B cell (primary cell): Measurements from ENCODE around the gene CAPZB. TPM values are rescaled to one million over a fixed set of nuclear protein-coding genes. Genes with fewer than 3 reads are reported as not detected.

ENCODE experiments used
- ATAC-seq: fragments of 200-7000 bp; cut with Tn5 transposase; one replicate; pipeline ENCODE4 v1.10.0; 2021; ENCODE audit warnings: low read depth, mild to moderate bottlenecking, moderate number of reproducible peaks, moderate library complexity
- CTCF ChIA-PET: fragments of 350-600 bp; sonication (Branson Sonifier 250); formaldehyde crosslinking; loops from one replicate; lab custom pipeline; 2021; ENCODE audit warnings: antibody characterized with exemption, inconsistent platforms; lab: Charles Lee
- POLR2A ChIA-PET: fragments of 350-600 bp; sonication (Branson Sonifier 250); formaldehyde crosslinking; loops from one replicate; lab custom pipeline; 2021; ENCODE audit warnings: antibody characterized with exemption; lab: Charles Lee
- DNase-seq: peaks from one replicate; pipeline ENCODE4 v3.0.0; 2013
- H2AFZ ChIP-seq: 2 replicates; pipeline ENCODE4 v1.6.1; 2012; ENCODE audit warnings: mild to moderate bottlenecking, low read depth, low read length; ENCODE audit not compliant: insufficient read depth, poor library complexity, severe bottlenecking
- H3K27ac ChIP-seq, 2 donors: 1 replicate in 1 of 2; 2 replicates in 1 of 2; pipeline ENCODE4 v1.5.1; 2012 to 2013; ENCODE audit warnings: low read length in 2 of 2, mild to moderate bottlenecking in 2 of 2, moderate library complexity in 1 of 2
- H3K27me3 ChIP-seq, 4 experiments: fragments of 200-600 bp in 1 of 4; sonication (generic) in 1 of 4; replicated peaks in 1 of 4; 1 replicate in 2 of 4; 2 replicates in 2 of 4; pipeline versions ENCODE4 v1.6.1 to v1.7.0; 2013 to 2016; ENCODE audit warnings: low read length in 3 of 4, mild to moderate bottlenecking in 2 of 4, mixed read lengths in 1 of 4, moderate library complexity in 1 of 4; ENCODE audit not compliant: insufficient read depth in 4 of 4, control insufficient read depth in 3 of 4; ENCODE audit errors: control extremely low read depth in 1 of 4
- H3K36me3 ChIP-seq, 2 experiments: replicated peaks in 1 of 2; 1 replicate in 1 of 2; 2 replicates in 1 of 2; pipeline versions ENCODE4 v1.6.1 to v1.7.1; 2013; ENCODE audit warnings: low read length in 1 of 2; ENCODE audit not compliant: insufficient read depth in 2 of 2, control insufficient read depth in 1 of 2; ENCODE audit errors: control extremely low read depth in 1 of 2, extremely low read depth in 1 of 2
- H3K4me1 ChIP-seq, 2 donors: fragments of 200-600 bp in 1 of 2; sonication (generic) in 1 of 2; 1 replicate in 1 of 2; 2 replicates in 1 of 2; pipeline versions ENCODE4 v1.5.1 to v1.6.1; 2013 to 2017; ENCODE audit warnings: low read length in 2 of 2; ENCODE audit not compliant: control insufficient read depth in 2 of 2, insufficient read depth in 2 of 2
- H3K4me2 ChIP-seq: replicated peaks from 2 replicates; pipeline ENCODE3; 2012; ENCODE audit warnings: mild to moderate bottlenecking, low read depth, low read length; ENCODE audit not compliant: poor library complexity, severe bottlenecking
- H3K4me3 ChIP-seq, 5 experiments: fragments of 200-600 bp in 1 of 5; sonication (generic) in 1 of 5; 1 replicate in 3 of 5; 2 replicates in 2 of 5; pipeline versions ENCODE4 v1.5.1 to v1.7.0; 2011 to 2016; ENCODE audit warnings: low read length in 4 of 5, mild to moderate bottlenecking in 4 of 5, low read depth in 2 of 5, control low read depth in 1 of 5, moderate library complexity in 1 of 5; ENCODE audit not compliant: insufficient read depth in 1 of 5; ENCODE audit errors: control extremely low read depth in 1 of 5, extremely low read depth in 1 of 5
- H3K79me2 ChIP-seq: fragments of 200-600 bp; sonication (generic); one replicate; pipeline ENCODE4 v1.6.0; 2016; ENCODE audit warnings: low read length; ENCODE audit not compliant: control insufficient read depth, insufficient read depth
- H3K9ac ChIP-seq: fragments of 200-600 bp; sonication (generic); 2 replicates; pipeline ENCODE4 v1.6.1; 2017; ENCODE audit warnings: mild to moderate bottlenecking, low read length, moderate library complexity
- H3K9me3 ChIP-seq, 3 donors: one replicate each; pipeline versions ENCODE4 v1.6.1 to v1.7.1; 2013; ENCODE audit warnings: low read length in 2 of 3; ENCODE audit not compliant: control insufficient read depth in 2 of 3, insufficient read depth in 1 of 3; ENCODE audit errors: control extremely low read depth in 1 of 3
- H4K20me1 ChIP-seq: 2 replicates; pipeline ENCODE4 v1.6.0; 2012; ENCODE audit warnings: mild to moderate bottlenecking, low read length; ENCODE audit not compliant: insufficient read depth, control insufficient read depth, poor library complexity, severe bottlenecking
- H3K27ac Mint-ChIP-seq: one replicate; pipeline ENCODE4 v1.8.0; 2021; ENCODE audit warnings: mixed read lengths
- H3K27me3 Mint-ChIP-seq: one replicate; pipeline ENCODE4 v1.8.0; 2021; ENCODE audit warnings: mixed read lengths
- H3K4me1 Mint-ChIP-seq: one replicate; pipeline ENCODE4 v1.8.0; 2021; ENCODE audit warnings: mixed read lengths
- H3K4me3 Mint-ChIP-seq: one replicate; pipeline ENCODE4 v1.8.0; 2021; ENCODE audit warnings: mixed read lengths
- H3K9me3 Mint-ChIP-seq: one replicate; pipeline ENCODE4 v1.8.0; 2022; ENCODE audit warnings: mixed read lengths; ENCODE audit not compliant: insufficient read depth
- EZH2 ChIP-seq: IDR thresholded peaks from 2 replicates; pipeline ENCODE4 v1.6.1; 2012; ENCODE audit warnings: borderline replicate concordance, low read depth, mild to moderate bottlenecking, moderate library complexity, low read length; ENCODE audit not compliant: insufficient read depth, poor library complexity, severe bottlenecking
- WGBS: methylation state at CpG from one replicate; pipeline ENCODE4 v1.1.5; 2013; ENCODE audit warnings: missing lambda C conversion rate; ENCODE audit not compliant: insufficient coverage; 5-methylcytosine and 5-hydroxymethylcytosine counted together
- intact Hi-C: fragments of 100-400 bp; cut with micrococcal nuclease; formaldehyde crosslinking; loops from one replicate; pipeline ENCODE4 v1.10.0; 2022
- polyA plus RNA-seq: library from polyadenylated mRNA; depleted of rRNA; stranded (reverse); fragments of >200 nt; gene quantifications from 2 replicates; pipeline ENCODE4 v1.2.3, GENCODE V29; 2012
- total RNA-seq, 2 donors: library from RNA; stranded (reverse); fragments of 120-200 nt in 1 of 2; gene quantifications; 1 replicate in 1 of 2; 2 replicates in 1 of 2; pipeline versions ENCODE4 v1.2.3 to v1.2.4, GENCODE V29; 2013 to 2022
- TF ChIP-seq, protein P1 (sequence below): fragments of 200-600 bp; IDR thresholded peaks from one replicate; pipeline ENCODE4 v1.8.0; 2022; ENCODE audit warnings: antibody characterized with exemption, mild to moderate bottlenecking

CAPZB gene
- total and polyA plus RNA-seq, 2 donors (not counting 1 experiment from before 2014, with no cell fraction given), result 126 to 193 TPM

DNA sequence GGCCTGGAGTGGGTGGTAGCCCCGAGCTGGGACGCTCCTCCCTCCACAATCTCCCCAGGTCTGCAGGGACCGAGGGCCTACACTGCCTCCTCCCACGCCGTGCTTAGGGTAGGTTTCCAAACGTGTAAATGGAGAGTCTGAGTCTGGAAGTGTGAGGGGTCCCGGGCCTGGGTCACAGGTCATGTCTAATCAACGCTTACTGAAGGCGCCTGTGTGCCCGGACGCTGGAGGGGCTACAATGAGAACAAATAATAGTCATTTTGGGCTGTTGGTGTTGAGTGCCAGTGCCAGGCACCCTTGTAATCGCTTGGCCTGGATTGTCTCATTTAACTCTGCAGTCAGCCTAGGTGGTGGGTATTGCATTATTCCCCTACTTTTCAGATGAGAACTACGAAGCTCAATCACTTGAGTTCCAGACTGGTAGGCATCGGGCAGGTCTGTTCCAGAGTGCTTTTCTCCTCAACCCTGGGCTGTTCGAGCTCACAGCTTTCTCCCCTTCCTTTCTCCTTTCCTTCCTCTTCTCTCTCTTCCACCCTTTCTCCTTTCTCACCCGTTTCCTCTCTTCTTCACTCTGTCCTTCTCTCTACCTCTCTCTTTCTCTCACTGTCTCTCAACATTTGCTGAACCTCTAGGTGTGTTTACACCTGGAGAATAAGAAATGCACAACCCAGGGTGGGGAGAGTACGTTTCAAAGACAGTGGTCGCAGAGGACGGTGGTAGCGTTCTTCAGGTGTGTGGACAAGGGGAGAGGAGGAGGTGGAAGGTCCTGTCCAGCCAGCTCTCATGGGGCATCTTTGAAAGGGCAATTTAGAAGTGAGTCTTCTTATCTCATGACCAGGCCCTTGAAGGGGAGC, 172.3 kb downstream of the CAPZB start:
- peaks cover 62 to 65% of the 10 kb centered on the region in 2 donors for H3K4me1 ChIP-seq
- POLR2A ChIA-PET, result no interaction called here
- peaks cover 64% of the 10 kb centered on the region for H3K4me1 Mint-ChIP-seq

More for the DNA sequence above, 172.3 kb downstream of the CAPZB start:
- peak overlapping the region; percentile 97 for H2AFZ ChIP-seq
- no peaks in the 10 kb centered on the region for H3K27me3 ChIP-seq
- peaks cover 0 to 5% of the 10 kb centered on the region in 2 experiments for H3K36me3 ChIP-seq
- peak overlapping the region; percentile 16 to 91 (median 79) for H3K4me3 ChIP-seq
- TF ChIP-seq EZH2, result no peak
- TF ChIP-seq, protein P1, sequence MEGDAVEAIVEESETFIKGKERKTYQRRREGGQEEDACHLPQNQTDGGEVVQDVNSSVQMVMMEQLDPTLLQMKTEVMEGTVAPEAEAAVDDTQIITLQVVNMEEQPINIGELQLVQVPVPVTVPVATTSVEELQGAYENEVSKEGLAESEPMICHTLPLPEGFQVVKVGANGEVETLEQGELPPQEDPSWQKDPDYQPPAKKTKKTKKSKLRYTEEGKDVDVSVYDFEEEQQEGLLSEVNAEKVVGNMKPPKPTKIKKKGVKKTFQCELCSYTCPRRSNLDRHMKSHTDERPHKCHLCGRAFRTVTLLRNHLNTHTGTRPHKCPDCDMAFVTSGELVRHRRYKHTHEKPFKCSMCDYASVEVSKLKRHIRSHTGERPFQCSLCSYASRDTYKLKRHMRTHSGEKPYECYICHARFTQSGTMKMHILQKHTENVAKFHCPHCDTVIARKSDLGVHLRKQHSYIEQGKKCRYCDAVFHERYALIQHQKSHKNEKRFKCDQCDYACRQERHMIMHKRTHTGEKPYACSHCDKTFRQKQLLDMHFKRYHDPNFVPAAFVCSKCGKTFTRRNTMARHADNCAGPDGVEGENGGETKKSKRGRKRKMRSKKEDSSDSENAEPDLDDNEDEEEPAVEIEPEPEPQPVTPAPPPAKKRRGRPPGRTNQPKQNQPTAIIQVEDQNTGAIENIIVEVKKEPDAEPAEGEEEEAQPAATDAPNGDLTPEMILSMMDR, result no peak
- no peaks in the 10 kb centered on the region for H3K9me3 ChIP-seq
- peak overlapping the region; percentile 65 to 90 for H3K27ac ChIP-seq
- H4K20me1 ChIP-seq, result peaks cover 19% of the 10 kb centered on the region
- intact Hi-C loops, result loop anchor here (1.0 to 5.0 kb wide), 6 partner anchors 25 to 284 kb away; partner anchors contain the start of genes AKR7A3, EMC1, MRTO4 and UBR4
- CTCF ChIA-PET, result interaction anchor here (0.7 to 1.2 kb wide), 2 partner anchors 25 to 284 kb away, joined by 3 read pairs; partner anchors contain the start of gene AKR7A3
- H3K4me2 ChIP-seq, result peak overlapping the region; percentile 95
- H3K79me2 ChIP-seq, result peaks cover 17% of the 10 kb centered on the region
- DNase-seq, result peak; percentile 53
- no peaks in the 10 kb centered on the region for H3K9me3 Mint-ChIP-seq
- no peaks in the 10 kb centered on the region for H3K27me3 Mint-ChIP-seq
- H3K27ac Mint-ChIP-seq, result peak overlapping the region; percentile 73
- WGBS, result 47% methylated on average over 18 of the region's 20 CpGs
- peak overlapping the region; percentile 93 for H3K9ac ChIP-seq
- H3K4me3 Mint-ChIP-seq, result peak overlapping the region; percentile 74
- no peak for ATAC-seq
